ENCODE results near the gene SETD3.

- no peak for TF ChIP-seq CTCF (IDR thresholded peaks at IDR 0.05; ENCODE audit: low read depth, low read length)
- no peak for TF ChIP-seq EZH2phosphoT487 (IDR thresholded peaks at IDR 0.05; ENCODE audit: low read depth)
Measured at GRCh38 chr14:99520571-99521081, 40.0 kb upstream of the SETD3 start.

All from OCI-LY3 (cell line).